NCI-H2107 treated with DMSO at 0.1 percent for 48 hours (cell line): ENCODE measurements around the gene MYLK4.
A peak's percentile ranks its signal among the peaks of the same experiment; 100 is the strongest.

Experiments
- DNase-seq: peaks from one replicate; lab custom pipeline; 2025; ENCODE audit not compliant: unreplicated experiment; lab: John Stamatoyannopoulos, UW

Gene MYLK4

GRCh38 chr6:2634139-2634964, 116.4 kb downstream of the MYLK4 start:
- DNase-seq: peak; percentile 31

- no peak for DNase-seq
These were observed 117.0 kb downstream of the MYLK4 start for GRCh38 chr6:2633736-2634135.

DNA sequence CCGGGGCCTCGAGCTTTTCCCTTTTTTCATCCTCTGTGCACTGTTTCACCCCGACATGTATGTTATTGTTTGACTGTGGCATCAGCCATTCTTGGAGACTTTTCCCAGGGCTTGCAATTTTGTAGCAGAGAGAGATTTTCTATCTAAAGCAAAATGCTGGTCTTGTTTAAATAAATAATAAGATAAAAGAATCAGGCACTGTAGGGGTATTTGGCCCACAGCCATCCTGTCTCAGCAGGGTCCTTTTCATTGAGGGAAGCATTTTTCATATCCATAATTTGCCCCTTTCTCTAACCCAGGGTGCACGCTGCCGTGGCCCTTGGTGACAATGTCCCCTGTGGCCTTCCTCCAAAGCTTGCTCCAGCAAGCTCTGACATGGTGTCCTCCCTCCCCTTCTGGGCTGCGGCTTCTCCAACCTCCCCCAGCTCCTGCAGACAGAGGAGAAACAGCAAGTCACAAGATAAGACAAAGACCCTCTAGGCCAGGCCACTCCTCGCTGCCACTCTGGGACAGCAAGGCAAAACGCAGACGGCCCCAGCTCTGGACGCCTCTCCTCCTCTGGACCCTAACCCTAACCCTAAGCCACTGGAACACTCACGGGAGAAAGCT, 117.6 kb downstream of the MYLK4 start:
- no peak for DNase-seq

GRCh38 chr6:2632368-2632767, 118.4 kb downstream of the MYLK4 start:
- DNase-seq: no peak

DNA sequence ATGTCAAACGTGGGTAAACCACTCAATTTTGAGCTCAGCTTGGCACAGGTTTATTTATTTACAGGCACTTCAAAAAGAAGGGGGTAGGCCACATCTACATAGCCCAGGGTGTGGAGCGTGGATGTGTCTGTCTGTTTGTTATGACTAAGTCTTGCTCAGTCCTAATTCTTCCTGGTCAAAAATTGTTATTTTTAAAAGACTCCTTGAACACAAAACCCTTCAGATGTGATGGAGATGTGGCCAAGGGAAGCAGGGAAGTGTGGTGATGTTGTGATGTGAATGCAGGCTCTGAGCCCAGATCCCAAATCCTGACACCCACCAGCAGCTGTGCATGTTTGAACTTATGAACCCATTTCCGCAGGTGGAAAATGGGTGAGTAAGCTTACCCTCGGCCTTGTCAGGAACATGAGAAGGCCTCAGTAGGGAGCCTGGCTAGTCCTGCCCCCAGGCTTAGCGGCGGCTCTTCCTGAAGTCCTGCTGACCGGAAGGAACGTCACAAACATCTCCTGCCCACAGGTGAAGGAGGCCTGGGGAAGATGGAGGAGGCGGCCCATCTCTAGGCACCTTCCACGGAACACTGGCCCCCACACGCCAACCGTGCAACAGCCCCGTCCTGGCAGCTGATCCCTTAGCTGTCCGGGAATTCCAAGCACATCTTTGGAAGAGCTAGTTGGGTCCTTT, 119.7 kb downstream of the MYLK4 start:
- no peak for DNase-seq

DNA sequence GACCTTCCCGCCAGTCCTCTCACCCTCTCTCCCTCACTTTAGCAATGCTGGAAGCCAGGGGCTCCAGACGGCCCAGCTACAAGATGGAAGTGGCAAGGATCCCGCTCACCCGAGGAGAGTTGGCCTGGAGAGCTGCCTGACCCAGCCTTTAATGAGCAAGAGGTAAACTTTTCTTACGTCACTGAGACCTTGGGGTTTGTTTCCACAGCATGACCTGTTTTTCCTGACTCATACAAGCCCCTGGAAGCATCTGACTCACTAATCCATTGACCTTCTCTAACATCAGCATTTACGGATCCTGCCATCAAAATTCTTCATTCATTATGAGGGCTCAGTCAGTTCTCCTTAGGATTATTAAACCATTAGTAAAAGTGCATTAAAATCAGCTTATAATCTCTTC, 120.4 kb downstream of the MYLK4 start:
- DNase-seq: no peak

GRCh38 chr6:2626401-2626800, 124.3 kb downstream of the MYLK4 start:
- DNase-seq: no peak

DNA sequence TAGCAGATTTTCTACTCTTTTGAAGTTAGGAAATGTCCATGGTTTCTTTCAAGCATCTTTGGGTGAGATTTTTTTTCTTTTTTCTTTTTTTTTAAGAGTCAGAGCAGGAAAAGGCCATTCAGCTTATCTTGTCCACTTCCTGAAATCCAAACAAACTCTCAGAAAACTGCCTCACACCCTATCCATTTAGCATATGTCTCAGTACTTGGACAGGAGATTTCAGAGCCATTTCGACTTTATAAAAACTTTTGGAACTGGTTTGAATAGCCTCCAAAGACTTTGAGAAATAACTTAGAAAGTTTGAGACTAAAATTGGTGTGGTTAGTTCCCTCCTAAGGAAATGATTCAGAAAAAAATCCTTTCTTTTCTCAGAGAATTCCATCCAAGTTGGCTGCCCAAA, 125.1 kb downstream of the MYLK4 start:
- DNase-seq: no peak

DNA sequence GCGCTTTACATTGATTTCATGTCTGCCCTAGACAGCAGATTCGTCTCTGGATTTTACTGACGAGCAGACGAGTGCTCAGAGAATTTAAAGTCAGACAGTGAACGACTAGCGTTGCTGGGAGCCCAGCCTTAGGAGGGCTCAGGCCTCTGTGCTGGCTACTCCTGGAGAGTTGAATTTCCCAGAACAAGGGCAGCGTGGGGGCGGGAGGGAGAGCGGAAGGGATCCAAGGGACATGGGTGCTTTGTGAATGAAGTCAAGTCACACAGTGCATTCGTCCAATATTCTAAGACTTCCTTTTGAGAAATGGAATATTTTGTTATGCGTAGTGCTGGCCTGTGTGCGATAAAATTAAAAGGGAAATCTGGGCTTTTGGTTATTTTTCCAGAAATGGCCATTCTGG, 126.5 kb downstream of the MYLK4 start:
- no peak for DNase-seq

GRCh38 chr6:2623295-2623694, 127.4 kb downstream of the MYLK4 start:
- no peak for DNase-seq

GRCh38 chr6:2622671-2623070, 128.1 kb downstream of the MYLK4 start:
- no peak for DNase-seq

GRCh38 chr6:2619651-2620050, 131.1 kb downstream of the MYLK4 start:
- no peak for DNase-seq

GRCh38 chr6:2617729-2618128, 133.0 kb downstream of the MYLK4 start:
- DNase-seq: no peak

DNA sequence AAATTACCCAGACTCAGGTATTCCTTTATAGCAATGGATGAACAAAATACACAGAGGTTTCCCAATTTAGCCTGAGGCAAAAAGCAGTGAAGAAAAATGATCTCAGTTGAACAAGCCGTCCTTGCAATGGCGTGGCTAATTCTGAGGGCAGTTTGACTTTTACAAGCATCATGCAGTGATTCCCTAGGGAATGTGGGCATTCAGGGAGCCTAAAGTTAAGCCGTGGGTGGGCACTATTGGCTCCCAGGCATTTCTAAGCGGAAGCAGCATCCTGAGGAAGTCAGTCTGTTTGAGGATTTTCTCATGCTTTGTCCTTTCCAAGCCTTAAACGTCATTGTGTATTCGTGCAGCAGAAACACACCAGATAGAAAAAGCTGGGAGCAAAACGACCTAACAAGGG, 133.9 kb downstream of the MYLK4 start:
- no peak for DNase-seq

GRCh38 chr6:2615251-2615650, 135.5 kb downstream of the MYLK4 start:
- no peak for DNase-seq

DNA sequence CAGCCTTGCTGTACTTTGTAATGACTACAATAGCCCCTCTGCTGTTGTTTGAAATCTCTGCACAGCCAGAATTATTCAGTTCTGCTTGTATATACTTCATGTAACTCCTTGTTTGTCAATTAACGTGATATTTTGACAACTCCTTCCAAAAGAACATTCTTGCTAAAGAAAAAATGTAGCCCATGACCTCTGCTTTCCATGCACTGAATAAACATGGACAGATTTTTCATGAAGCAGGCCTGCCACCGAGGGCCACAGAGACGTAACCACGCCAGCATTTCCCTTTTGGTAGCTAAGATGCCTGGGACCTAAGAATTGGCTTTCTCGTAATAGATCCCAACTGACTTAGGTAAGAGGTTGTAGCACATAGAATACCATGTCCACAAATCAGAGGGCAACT, 135.9 kb downstream of the MYLK4 start:
- no peak for DNase-seq

GRCh38 chr6:2614155-2614554, 136.6 kb downstream of the MYLK4 start:
- no peak for DNase-seq
